Endothelial cell of umbilical vein (primary cell): Measurements from ENCODE around the gene COMT. TPM values are rescaled to one million over a fixed set of nuclear protein-coding genes. Genes with fewer than 3 reads are reported as not detected.

Experiments used
- BruUV-seq: library from RNA; stranded (reverse); fragments of 400-500 nt; replicated peaks from 2 replicates; lab custom pipeline; 2021; lab: Mats Ljungman, UMichigan
- CTCF ChIA-PET: fragments of 300-600, 350-600 bp; sonication (Branson Sonifier 250); formaldehyde crosslinking; loops from one replicate; lab custom pipeline; 2021; ENCODE audit warnings: antibody characterized with exemption, inconsistent platforms; lab: Charles Lee
- POLR2A ChIA-PET: fragments of 300-600, 350-600 bp; sonication (Branson Sonifier 250); formaldehyde crosslinking; loops from one replicate; lab custom pipeline; 2021; ENCODE audit warnings: antibody characterized with exemption, inconsistent platforms; lab: Charles Lee
- DNase-seq: peaks from one replicate; pipeline ENCODE4 v3.0.0-alpha.2; 2011; ENCODE audit warnings: low read depth, low spot score
- FAIRE-seq: peaks from 2 replicates; lab custom pipeline; 2011; peaks lifted over from hg19 to GRCh38; lab: Jason Lieb, UNC
- H2AFZ ChIP-seq: 2 replicates; pipeline ENCODE4 v1.6.0; 2012; ENCODE audit warnings: low read depth, low read length, control low read depth, inconsistent platforms
- H3K27ac ChIP-seq: 2 replicates; pipeline ENCODE4 v1.5.1; 2011; ENCODE audit warnings: low read depth, mild to moderate bottlenecking, control low read depth, low read length, moderate library complexity; ENCODE audit not compliant: insufficient read depth
- H3K27me3 ChIP-seq, 2 experiments: 2 replicates each; pipeline versions ENCODE4 v1.6.0 to v1.6.1; 2011; ENCODE audit warnings: low read length in 2 of 2, mixed read lengths in 1 of 2; ENCODE audit not compliant: control insufficient read depth in 2 of 2, insufficient read depth in 2 of 2
- H3K36me3 ChIP-seq, 2 experiments: 2 replicates in 1 of 2; 3 replicates in 1 of 2; pipeline ENCODE4 v1.5.1; 2011; ENCODE audit warnings: low read length in 2 of 2, mild to moderate bottlenecking in 1 of 2, moderate library complexity in 1 of 2; ENCODE audit not compliant: control insufficient read depth in 2 of 2, insufficient read depth in 2 of 2; ENCODE audit errors: extremely low read depth in 1 of 2
- H3K4me1 ChIP-seq: 3 replicates; pipeline ENCODE4 v1.5.1; 2011; ENCODE audit warnings: mild to moderate bottlenecking, low read length; ENCODE audit not compliant: control insufficient read depth, insufficient read depth; ENCODE audit errors: extremely low read depth
- H3K4me2 ChIP-seq: 2 replicates; pipeline ENCODE4 v1.6.1; 2011; ENCODE audit warnings: low read length, control low read depth, mixed read lengths; ENCODE audit not compliant: insufficient read depth
- H3K4me3 ChIP-seq, 3 experiments: fragments of 200-600 bp in 1 of 3; sonication (generic), shearing (Covaris generic) in 1 of 3; replicated peaks in 1 of 3; 2 replicates each; pipeline ENCODE4 v1.5.1; 2011 to 2016; ENCODE audit warnings: control low read depth in 3 of 3, low read length in 3 of 3, mild to moderate bottlenecking in 2 of 3, inconsistent platforms in 1 of 3, low read depth in 1 of 3, moderate library complexity in 1 of 3; ENCODE audit not compliant: insufficient read depth in 1 of 3
- H3K79me2 ChIP-seq: 2 replicates; pipeline ENCODE4 v1.6.0; 2012; ENCODE audit warnings: low read length, inconsistent platforms; ENCODE audit not compliant: control insufficient read depth, insufficient read depth
- H3K9ac ChIP-seq: replicated peaks from 2 replicates; pipeline ENCODE3; 2011; ENCODE audit warnings: low read length, control low read depth; ENCODE audit not compliant: insufficient read depth; ENCODE audit errors: extremely low read depth
- H3K9me1 ChIP-seq: replicated peaks from 3 replicates; pipeline ENCODE4 v1.6.0; 2011; ENCODE audit warnings: mild to moderate bottlenecking, low read length; ENCODE audit not compliant: control insufficient read depth, insufficient read depth; ENCODE audit errors: extremely low read depth
- H3K9me3 ChIP-seq: replicated peaks from 2 replicates; pipeline ENCODE4 v1.5.1; 2012; ENCODE audit warnings: low read length, inconsistent platforms; ENCODE audit not compliant: control insufficient read depth, insufficient read depth
- H4K20me1 ChIP-seq: replicated peaks from 2 replicates; pipeline ENCODE3; 2011; ENCODE audit warnings: mild to moderate bottlenecking, low read length; ENCODE audit not compliant: control insufficient read depth, insufficient read depth; ENCODE audit errors: extremely low read depth
- CTCF ChIP-seq, 2 donors: IDR thresholded peaks; 1 replicate in 1 of 2; 2 replicates in 1 of 2; pipeline ENCODE4 v1.5.1; 2011; ENCODE audit warnings: low read length in 2 of 2, mild to moderate bottlenecking in 2 of 2, moderate library complexity in 2 of 2, control low read depth in 1 of 2, inconsistent platforms in 1 of 2, low read depth in 1 of 2; ENCODE audit not compliant: insufficient read depth in 1 of 2; ENCODE audit errors: extremely low read depth in 1 of 2
- EZH2 ChIP-seq: IDR thresholded peaks from 2 replicates; pipeline ENCODE4 v1.6.1; 2012; ENCODE audit warnings: borderline replicate concordance, low read depth, mild to moderate bottlenecking, moderate library complexity, low read length, inconsistent platforms; ENCODE audit not compliant: severe bottlenecking
- FOS ChIP-seq: IDR thresholded peaks from 2 replicates; pipeline ENCODE4 v1.6.1; 2011; ENCODE audit warnings: mild to moderate bottlenecking, low read length, moderate library complexity, borderline replicate concordance; ENCODE audit not compliant: insufficient read depth
- GATA2 ChIP-seq: IDR thresholded peaks from 2 replicates; pipeline ENCODE4 v1.7.0; 2011; ENCODE audit warnings: low read depth, mild to moderate bottlenecking, moderate library complexity, mixed read lengths, low read length; ENCODE audit not compliant: insufficient read length, insufficient read depth
- MYC ChIP-seq: IDR thresholded peaks from one replicate; pipeline ENCODE4 v1.6.1; 2011; ENCODE audit warnings: mild to moderate bottlenecking, low read depth, low read length
- dilution Hi-C: fragments of 300-500 bp; cut with MboI; formaldehyde crosslinking; loops from one replicate; pipeline ENCODE4 v1.15.0; 2019; ENCODE audit warnings: low sequenced_read_pairs; ENCODE audit not compliant: extremely low pct_ligation_motif_present
- intact Hi-C: fragments of 100-400 bp; cut with micrococcal nuclease; formaldehyde crosslinking; loops from one replicate; pipeline ENCODE4 v1.10.0; 2022
- polyA plus RNA-seq, 4 experiments: library from polyadenylated mRNA; depleted of rRNA in 3 of 4; stranded (reverse) in 3 of 4; unstranded in 1 of 4; fragments of >200 nt; gene quantifications; 2 replicates each; pipeline versions ENCODE4 v1.2.1 to v1.2.3, GENCODE V29; 2011 to 2012; ENCODE audit warnings: missing spikeins in 1 of 4
- total RNA-seq: library from RNA; stranded (reverse); gene quantifications from 2 replicates; pipeline ENCODE4 v1.2.3, GENCODE V29; 2021

Gene COMT
- total and polyA plus RNA-seq, 2 donors (not counting 3 experiments of a cell fraction or from before 2014, with no cell fraction given), result 221 to 537 TPM

GRCh38 chr22:19958083-19959042 lies 16.8 kb downstream of the COMT start:
- no peak overlapping the region for H3K4me3 ChIP-seq
- CTCF ChIA-PET, result interaction anchor here (0.8 to 1.7 kb wide), 6 partner anchors 9 to 234 kb away, joined by 3 to 7 read pairs (median 4); no protein-coding TSS in a partner anchor

More at GRCh38 chr22:19958083-19959042, 16.8 kb downstream of the COMT start:
- H3K27me3 ChIP-seq, result no peaks in the 10 kb centered on the region
- BruUV-seq, result no TSS peak
- no peak overlapping the region for H3K9ac ChIP-seq
- no peaks in the 10 kb centered on the region for H3K9me1 ChIP-seq
- H3K79me2 ChIP-seq, result no peaks in the 10 kb centered on the region
- FAIRE-seq, result peak; percentile 37
- TF ChIP-seq GATA2 (no peak), CTCF (IDR thresholded peaks at IDR 0.05; ENCODE audit: extremely low read depth in 1 of 2, insufficient read depth in 1 of 2, low read depth in 1 of 2, low read length in 2 of 2) (no peak), FOS (no peak), MYC (no peak), EZH2 (no peak)
- no peak overlapping the region for H2AFZ ChIP-seq
- POLR2A ChIA-PET, result interaction anchor here (0.9 kb wide), 1 partner anchor 8 kb away, joined by 5 read pairs; no protein-coding TSS in a partner anchor
- intact Hi-C loops, result no loop called here
- no peaks in the 10 kb centered on the region for H4K20me1 ChIP-seq
- peak overlapping the region; percentile 64 for H3K4me2 ChIP-seq
- peaks cover 16% of the 10 kb centered on the region for H3K4me1 ChIP-seq
- no peak for DNase-seq
- no peaks in the 10 kb centered on the region for H3K9me3 ChIP-seq
- H3K36me3 ChIP-seq, result peaks cover 0 to 14% of the 10 kb centered on the region in 2 experiments
- dilution Hi-C loops, result no loop called here
- no peak overlapping the region for H3K27ac ChIP-seq
